ENCODE data around the gene GATAD2B.
A peak's percentile ranks its signal among the peaks of the same experiment; 100 is the strongest.
"Not testable (repeated sequence)": the region's sequence is repeated elsewhere in the genome, so short reads cannot be mapped to it uniquely, and the experiment has no call there.

Gene GATAD2B

GRCh38 chr1:153903841-153904455 lies 18.8 kb downstream of the GATAD2B start:
- H3K36me3 ChIP-seq (ENCODE audit: insufficient read depth, low read depth, low read length), result peaks cover 7% of the 10 kb centered on the region
- no peak overlapping the region for H3K9ac ChIP-seq (ENCODE audit: low read depth, low read length)
- H3K9me3 ChIP-seq (ENCODE audit: insufficient read depth, low read depth, low read length), result no peaks in the 10 kb centered on the region
- H3K4me1 ChIP-seq (ENCODE audit: insufficient read depth, low read length), result no peaks in the 10 kb centered on the region
- H3K4me3 ChIP-seq (ENCODE audit: low read length), result no peak overlapping the region
- H3K27ac ChIP-seq (ENCODE audit: low read length), result no peak overlapping the region
- H3K27me3 ChIP-seq (ENCODE audit: insufficient read depth, low read length), result no peaks in the 10 kb centered on the region

DNA sequence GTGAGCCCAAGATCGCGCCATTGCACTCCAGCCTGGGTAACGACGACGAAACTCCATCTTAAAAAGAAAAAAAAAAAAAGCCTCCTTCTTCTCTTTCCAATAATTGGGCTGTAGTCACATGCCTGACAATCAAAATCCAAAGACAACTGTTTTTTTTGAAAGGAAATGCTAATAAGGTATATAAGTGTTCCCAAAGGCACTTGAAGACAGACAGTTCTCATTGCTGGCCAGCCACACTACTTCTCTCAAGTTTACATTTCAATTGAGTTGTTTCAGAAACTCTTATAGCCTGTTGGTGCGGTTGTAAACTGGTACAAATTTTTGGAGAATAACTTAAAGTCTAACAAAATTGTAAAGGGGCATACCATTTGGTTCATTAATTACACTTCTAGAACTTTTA lies 23.3 kb downstream of the GATAD2B start:
- H3K9me3 ChIP-seq (ENCODE audit: insufficient read depth, low read depth, low read length), result no peaks in the 10 kb centered on the region
- H3K9ac ChIP-seq (ENCODE audit: low read depth, low read length), result no peak overlapping the region
- H3K27me3 ChIP-seq (ENCODE audit: insufficient read depth, low read length), result no peaks in the 10 kb centered on the region
- H3K4me1 ChIP-seq (ENCODE audit: insufficient read depth, low read length), result no peaks in the 10 kb centered on the region
- no peak overlapping the region for H3K4me3 ChIP-seq (ENCODE audit: low read length)
- peaks cover 19% of the 10 kb centered on the region for H3K36me3 ChIP-seq (ENCODE audit: insufficient read depth, low read depth, low read length)
- no peak overlapping the region for H3K27ac ChIP-seq (ENCODE audit: low read length)

GRCh38 chr1:153895866-153896265 lies 26.9 kb downstream of the GATAD2B start:
- not testable (repeated sequence) for H3K4me1 ChIP-seq (ENCODE audit: insufficient read depth, low read length); H3K9me3 ChIP-seq (ENCODE audit: insufficient read depth, low read depth, low read length); H3K9ac ChIP-seq (ENCODE audit: low read depth, low read length); H3K4me3 ChIP-seq (ENCODE audit: low read length); H3K27me3 ChIP-seq (ENCODE audit: insufficient read depth, low read length); H3K27ac ChIP-seq (ENCODE audit: low read length)
- H3K36me3 ChIP-seq (ENCODE audit: insufficient read depth, low read depth, low read length), result peaks cover 24% of the 10 kb centered on the region

GRCh38 chr1:153891042-153891441 lies 31.7 kb downstream of the GATAD2B start:
- H3K9ac ChIP-seq (ENCODE audit: low read depth, low read length); H3K27ac ChIP-seq (ENCODE audit: low read length); H3K27me3 ChIP-seq (ENCODE audit: insufficient read depth, low read length); H3K4me3 ChIP-seq (ENCODE audit: low read length); H3K4me1 ChIP-seq (ENCODE audit: insufficient read depth, low read length); H3K9me3 ChIP-seq (ENCODE audit: insufficient read depth, low read depth, low read length): not testable (repeated sequence)
- peaks cover 18% of the 10 kb centered on the region for H3K36me3 ChIP-seq (ENCODE audit: insufficient read depth, low read depth, low read length)

DNA sequence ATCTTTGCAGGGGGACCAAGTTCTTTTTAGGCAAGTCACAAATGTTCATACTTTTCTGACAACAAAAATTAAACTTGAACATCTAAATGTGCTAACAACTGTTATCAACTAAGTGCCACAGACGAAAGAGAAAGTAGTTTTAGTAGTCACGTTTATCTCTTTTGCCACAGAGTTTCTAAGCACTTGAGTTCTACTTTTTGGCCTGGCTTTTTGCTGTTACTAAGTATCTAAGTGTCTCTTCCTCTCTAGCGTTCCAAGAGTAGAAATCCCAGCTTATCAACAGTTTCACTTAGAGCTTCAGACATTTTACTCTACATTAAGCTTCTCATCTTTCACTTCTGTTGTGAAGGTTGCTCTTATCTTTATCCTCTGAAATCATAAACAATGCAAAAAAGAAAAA lies 34.2 kb downstream of the GATAD2B start:
- Histone ChIP-seq H3K36me3 (ENCODE audit: insufficient read depth, low read depth, low read length) (peaks cover 19% of the 10 kb centered on the region), H3K27ac (ENCODE audit: low read length) (no peak overlapping the region), H3K4me3 (ENCODE audit: low read length) (no peak overlapping the region)

GRCh38 chr1:153886127-153886526 lies 36.6 kb downstream of the GATAD2B start:
- H3K4me1 ChIP-seq (ENCODE audit: insufficient read depth, low read length), result peaks cover 16% of the 10 kb centered on the region; the same call in 1 of the 2 replicates
- no peak overlapping the region for H3K9ac ChIP-seq (ENCODE audit: low read depth, low read length)
- peaks cover 15% of the 10 kb centered on the region for H3K36me3 ChIP-seq (ENCODE audit: insufficient read depth, low read depth, low read length)
- H3K27me3 ChIP-seq (ENCODE audit: insufficient read depth, low read length), result no peaks in the 10 kb centered on the region
- no peaks in the 10 kb centered on the region for H3K9me3 ChIP-seq (ENCODE audit: insufficient read depth, low read depth, low read length)
- H3K27ac ChIP-seq (ENCODE audit: low read length), result no peak overlapping the region
- no peak overlapping the region for H3K4me3 ChIP-seq (ENCODE audit: low read length)

More for the DNA sequence above, 34.2 kb downstream of the GATAD2B start:
- no peaks in the 10 kb centered on the region for H3K9me3 ChIP-seq (ENCODE audit: insufficient read depth, low read depth, low read length)
- no peaks in the 10 kb centered on the region for H3K27me3 ChIP-seq (ENCODE audit: insufficient read depth, low read length)
- no peaks in the 10 kb centered on the region for H3K4me1 ChIP-seq (ENCODE audit: insufficient read depth, low read length)
- no peak overlapping the region for H3K9ac ChIP-seq (ENCODE audit: low read depth, low read length)

DNA sequence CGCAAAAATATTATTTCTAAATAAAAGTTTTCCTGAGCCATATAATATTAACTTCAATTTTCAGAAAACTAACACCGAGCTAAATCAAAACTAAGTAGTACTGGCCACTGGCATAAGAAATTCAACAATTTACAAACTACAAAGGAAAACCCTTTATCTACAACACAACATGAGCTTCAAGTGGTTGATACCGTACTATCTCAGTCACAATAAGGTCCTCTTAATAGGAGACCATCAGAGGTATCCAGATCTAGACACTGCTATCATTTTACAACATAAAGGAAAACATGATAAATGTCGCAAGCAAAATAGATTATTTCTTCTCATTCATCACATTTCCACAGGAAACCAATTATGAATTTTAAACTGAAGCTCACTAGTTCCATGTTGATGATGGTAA lies 39.5 kb downstream of the GATAD2B start:
- H3K4me3 ChIP-seq (ENCODE audit: low read length), result no peak overlapping the region
- H3K36me3 ChIP-seq (ENCODE audit: insufficient read depth, low read depth, low read length), result peaks cover 11% of the 10 kb centered on the region
- H3K9ac ChIP-seq (ENCODE audit: low read depth, low read length), result no peak overlapping the region; the same call in 1 of the 2 replicates
- H3K4me1 ChIP-seq (ENCODE audit: insufficient read depth, low read length), result peaks cover 16% of the 10 kb centered on the region; the same call in 1 of the 2 replicates
- H3K9me3 ChIP-seq (ENCODE audit: insufficient read depth, low read depth, low read length), result no peaks in the 10 kb centered on the region
- no peak overlapping the region for H3K27ac ChIP-seq (ENCODE audit: low read length)
- H3K27me3 ChIP-seq (ENCODE audit: insufficient read depth, low read length), result no peaks in the 10 kb centered on the region

- Histone ChIP-seq H3K4me1 (ENCODE audit: insufficient read depth, low read length) (peaks cover 16% of the 10 kb centered on the region; the same call in 1 of the 2 replicates), H3K27ac (ENCODE audit: low read length) (peak overlapping the region; percentile 33), H3K9ac (ENCODE audit: low read depth, low read length) (peak overlapping the region; percentile 32; the same call in 1 of the 2 replicates), H3K4me3 (ENCODE audit: low read length) (no peak overlapping the region), H3K9me3 (ENCODE audit: insufficient read depth, low read depth, low read length) (no peaks in the 10 kb centered on the region), H3K36me3 (ENCODE audit: insufficient read depth, low read depth, low read length) (peaks cover 9% of the 10 kb centered on the region; the same call in 1 of the 2 replicates), H3K27me3 (ENCODE audit: insufficient read depth, low read length) (no peaks in the 10 kb centered on the region)
These were observed 40.4 kb downstream of the GATAD2B start for GRCh38 chr1:153882296-153882912.

GRCh38 chr1:153881751-153882150 lies 41.0 kb downstream of the GATAD2B start:
- Histone ChIP-seq H3K36me3 (ENCODE audit: insufficient read depth, low read depth, low read length) (peaks cover 9% of the 10 kb centered on the region; the same call in 1 of the 2 replicates), H3K9ac (ENCODE audit: low read depth, low read length) (peak overlapping the region; percentile 32; the same call in 1 of the 2 replicates), H3K4me1 (ENCODE audit: insufficient read depth, low read length) (peaks cover 16% of the 10 kb centered on the region; the same call in 1 of the 2 replicates), H3K27ac (ENCODE audit: low read length) (peak overlapping the region; percentile 33), H3K27me3 (ENCODE audit: insufficient read depth, low read length) (no peaks in the 10 kb centered on the region), H3K4me3 (ENCODE audit: low read length) (no peak overlapping the region), H3K9me3 (ENCODE audit: insufficient read depth, low read depth, low read length) (no peaks in the 10 kb centered on the region)

GRCh38 chr1:153880962-153881361 lies 41.8 kb downstream of the GATAD2B start:
- Histone ChIP-seq H3K4me3 (ENCODE audit: low read length) (no peak overlapping the region), H3K9ac (ENCODE audit: low read depth, low read length) (peak overlapping the region; percentile 32; the same call in 1 of the 2 replicates), H3K4me1 (ENCODE audit: insufficient read depth, low read length) (peaks cover 16% of the 10 kb centered on the region; the same call in 1 of the 2 replicates), H3K36me3 (ENCODE audit: insufficient read depth, low read depth, low read length) (peaks cover 6% of the 10 kb centered on the region; the same call in 1 of the 2 replicates), H3K9me3 (ENCODE audit: insufficient read depth, low read depth, low read length) (no peaks in the 10 kb centered on the region), H3K27ac (ENCODE audit: low read length) (no peak overlapping the region), H3K27me3 (ENCODE audit: insufficient read depth, low read length) (no peaks in the 10 kb centered on the region)

GRCh38 chr1:153880024-153880423 lies 42.7 kb downstream of the GATAD2B start:
- Histone ChIP-seq H3K9me3 (ENCODE audit: insufficient read depth, low read depth, low read length) (no peaks in the 10 kb centered on the region), H3K27me3 (ENCODE audit: insufficient read depth, low read length) (no peaks in the 10 kb centered on the region), H3K4me3 (ENCODE audit: low read length) (no peak overlapping the region), H3K27ac (ENCODE audit: low read length) (no peak overlapping the region), H3K4me1 (ENCODE audit: insufficient read depth, low read length) (peaks cover 16% of the 10 kb centered on the region; the same call in 1 of the 2 replicates), H3K36me3 (ENCODE audit: insufficient read depth, low read depth, low read length) (peaks cover 5% of the 10 kb centered on the region; the same call in 1 of the 2 replicates), H3K9ac (ENCODE audit: low read depth, low read length) (no peak overlapping the region)

GRCh38 chr1:153877112-153877511 lies 45.7 kb downstream of the GATAD2B start:
- H3K36me3 ChIP-seq (ENCODE audit: insufficient read depth, low read depth, low read length), result peaks cover 5% of the 10 kb centered on the region; the same call in 1 of the 2 replicates
- no peak overlapping the region for H3K4me3 ChIP-seq (ENCODE audit: low read length)
- no peak overlapping the region for H3K9ac ChIP-seq (ENCODE audit: low read depth, low read length)
- H3K27ac ChIP-seq (ENCODE audit: low read length), result no peak overlapping the region
- no peaks in the 10 kb centered on the region for H3K27me3 ChIP-seq (ENCODE audit: insufficient read depth, low read length)
- H3K9me3 ChIP-seq (ENCODE audit: insufficient read depth, low read depth, low read length), result no peaks in the 10 kb centered on the region
- peaks cover 8% of the 10 kb centered on the region; the same call in 1 of the 2 replicates for H3K4me1 ChIP-seq (ENCODE audit: insufficient read depth, low read length)

Measured in iPS-20b (cell line).